Dedifferentiated amniotic fluid mesenchymal stem cell (primary cell): ENCODE results near the gene TUBAL3.
"Not testable (repeated sequence)": the region's sequence is repeated elsewhere in the genome, so short reads cannot be mapped to it uniquely, and the experiment has no call there.

Experiments used
- DNase-seq: peaks from one replicate; pipeline ENCODE4 v3.0.0-alpha.2; 2016; ENCODE audit errors: extremely low spot score

TUBAL3 gene

DNA sequence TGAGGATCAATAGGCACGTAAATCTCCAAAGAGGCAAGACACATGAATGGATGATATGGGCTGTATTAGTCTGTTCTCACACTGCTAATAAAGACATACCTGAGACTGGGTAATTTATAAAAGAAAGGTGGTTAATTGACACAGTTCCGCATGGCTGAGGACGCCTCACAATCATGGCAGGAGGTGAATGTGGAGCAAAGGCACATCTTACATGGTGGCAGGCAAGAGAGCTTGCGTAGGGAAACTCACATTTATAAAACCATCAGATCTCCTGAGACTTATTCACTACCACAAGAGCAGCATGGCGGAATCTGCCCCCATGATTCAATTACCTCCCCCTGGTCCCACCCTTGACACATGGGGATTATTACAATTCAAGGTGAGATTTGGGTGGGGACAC is 25.4 kb downstream of the TUBAL3 start:
- not testable (repeated sequence) for DNase-seq

- no peak for DNase-seq
Measured at GRCh38 chr10:5376450-5376849, 28.2 kb downstream of the TUBAL3 start.

- no peak for DNase-seq
Measured at GRCh38 chr10:5373891-5374611, 30.6 kb downstream of the TUBAL3 start.

DNA sequence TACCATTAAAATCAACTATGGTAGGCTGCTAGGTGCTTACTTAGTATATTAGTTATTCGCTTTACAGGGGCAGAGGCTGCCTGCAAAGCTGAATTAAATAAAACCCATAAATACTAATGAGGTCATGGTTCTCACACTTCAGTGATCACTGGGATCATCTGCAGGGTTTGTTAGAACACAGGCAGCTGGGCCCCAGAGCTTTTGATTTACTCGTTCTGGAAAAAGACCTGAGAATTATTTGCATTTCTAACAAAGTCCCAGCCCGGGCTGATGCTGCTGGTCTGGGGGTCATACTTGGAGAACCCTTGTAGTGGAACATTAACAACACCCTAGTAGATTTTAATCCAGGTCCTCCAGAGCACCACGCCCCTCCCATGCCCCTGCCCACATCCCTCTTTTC is 31.3 kb downstream of the TUBAL3 start:
- DNase-seq, result no peak

DNA sequence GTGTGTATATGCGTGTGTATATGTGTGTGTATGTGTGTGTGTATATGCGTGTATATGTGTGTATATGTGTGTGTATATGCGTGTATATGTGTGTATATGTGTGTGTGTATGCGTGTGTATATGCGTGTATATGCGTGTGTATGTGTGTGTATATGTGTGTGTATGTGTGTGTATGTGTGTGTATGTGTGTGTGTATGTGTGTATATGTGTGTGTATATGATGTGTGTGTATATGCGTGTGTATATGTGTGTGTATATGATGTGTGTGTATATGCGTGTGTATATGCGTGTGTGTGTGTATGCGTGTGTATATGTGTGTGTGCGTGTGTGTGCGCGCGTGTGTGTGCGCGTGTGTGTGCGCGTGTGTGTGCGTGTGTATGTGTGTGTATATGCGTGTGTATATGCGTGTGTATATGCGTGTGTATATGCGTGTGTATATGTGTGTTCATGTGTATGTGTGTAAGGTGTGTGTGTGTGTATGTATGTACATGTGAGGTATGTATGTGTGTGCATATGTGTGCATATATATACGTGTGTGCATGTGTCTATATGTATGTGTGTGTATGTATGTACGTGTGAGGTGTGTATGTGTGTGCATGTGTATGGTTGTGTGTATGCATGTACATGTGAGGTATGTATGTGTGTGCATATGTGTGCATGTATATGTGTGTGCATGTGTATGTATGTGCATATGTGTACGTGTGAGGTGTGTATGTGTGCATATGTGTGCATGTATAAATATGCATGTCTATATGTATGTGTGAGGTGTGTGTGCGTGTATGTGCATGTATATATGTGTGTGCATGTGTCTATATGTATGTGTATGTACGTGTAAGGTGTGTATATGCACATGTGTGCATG is 33.9 kb downstream of the TUBAL3 start:
- no peak for DNase-seq

- no peak for DNase-seq
Measured at GRCh38 chr10:5369362-5370158, 35.1 kb downstream of the TUBAL3 start.

DNA sequence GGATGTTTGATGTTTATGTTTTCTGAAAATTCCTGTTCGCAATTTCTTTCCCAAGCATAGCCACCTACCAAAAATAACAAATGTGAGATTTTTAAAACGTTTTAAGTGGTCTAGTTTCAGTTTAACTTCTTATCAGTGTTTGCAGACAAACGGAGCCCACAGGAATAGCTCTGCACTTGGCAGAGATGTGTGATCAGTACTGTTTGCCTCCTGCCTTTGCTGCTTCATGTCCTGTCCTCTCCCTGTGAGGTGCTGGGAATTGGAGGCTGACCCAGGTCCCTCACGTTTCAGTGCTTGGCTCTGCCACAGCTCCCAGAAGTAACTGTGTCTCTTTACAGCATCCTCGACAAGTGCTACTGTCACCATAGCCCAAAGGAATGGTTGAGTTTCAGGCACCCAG is 38.7 kb downstream of the TUBAL3 start:
- DNase-seq, result no peak

DNA sequence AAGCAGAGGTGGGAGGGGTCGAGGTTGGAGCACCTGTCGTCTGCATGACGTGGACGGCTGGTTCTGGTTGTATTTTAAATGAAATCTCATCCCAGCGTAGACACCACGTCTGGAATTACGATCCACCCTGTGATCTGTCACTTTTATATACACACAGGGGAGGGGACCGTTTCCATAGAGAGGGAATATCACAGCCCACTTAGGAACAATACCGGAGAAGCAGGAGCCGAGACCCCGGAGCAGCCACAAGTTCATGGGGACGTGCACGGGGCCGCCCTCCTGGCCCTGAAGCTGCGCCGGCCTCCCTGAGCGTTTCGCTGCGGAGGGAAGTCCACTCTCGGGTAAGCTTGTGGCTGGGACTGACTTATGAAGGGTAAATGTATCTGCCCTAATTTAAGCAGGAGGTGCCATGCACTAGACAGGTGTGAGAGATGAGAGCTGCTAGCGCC is 39.7 kb downstream of the TUBAL3 start, which contains the start of gene UCN3:
Gene UCN3, plus strand, starts transcription at position 77 of the 449 bp plus-strand sequence. CDS start 8,755 bp downstream, outside the sequence.
- DNase-seq, result no peak

- no peak for DNase-seq
Measured at GRCh38 chr10:5364374-5364773, 40.3 kb downstream of the TUBAL3 start.

DNA sequence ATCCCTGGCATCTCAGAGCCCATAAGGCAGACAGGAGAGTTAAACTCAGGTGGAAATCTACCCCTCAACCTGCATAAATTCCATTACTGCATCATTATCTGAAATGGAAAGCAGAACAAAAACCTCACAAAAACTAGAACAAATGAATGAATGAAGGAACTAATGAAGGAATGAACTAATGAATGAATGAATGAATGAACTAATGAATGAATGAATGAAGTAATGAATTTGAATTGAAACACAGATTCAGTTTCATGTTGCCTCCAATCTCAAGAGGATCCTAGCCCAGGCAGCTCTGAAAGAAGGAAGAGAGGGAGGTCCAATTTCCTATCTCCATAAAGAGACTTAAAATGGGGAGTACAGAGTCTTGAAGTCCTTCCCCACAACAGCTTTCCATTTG is 41.8 kb downstream of the TUBAL3 start:
- no peak for DNase-seq

- DNase-seq, result no peak
Measured at GRCh38 chr10:5361966-5362365, 42.7 kb downstream of the TUBAL3 start.

GRCh38 chr10:5360318-5360915 is 44.2 kb downstream of the TUBAL3 start:
- no peak for DNase-seq

DNA sequence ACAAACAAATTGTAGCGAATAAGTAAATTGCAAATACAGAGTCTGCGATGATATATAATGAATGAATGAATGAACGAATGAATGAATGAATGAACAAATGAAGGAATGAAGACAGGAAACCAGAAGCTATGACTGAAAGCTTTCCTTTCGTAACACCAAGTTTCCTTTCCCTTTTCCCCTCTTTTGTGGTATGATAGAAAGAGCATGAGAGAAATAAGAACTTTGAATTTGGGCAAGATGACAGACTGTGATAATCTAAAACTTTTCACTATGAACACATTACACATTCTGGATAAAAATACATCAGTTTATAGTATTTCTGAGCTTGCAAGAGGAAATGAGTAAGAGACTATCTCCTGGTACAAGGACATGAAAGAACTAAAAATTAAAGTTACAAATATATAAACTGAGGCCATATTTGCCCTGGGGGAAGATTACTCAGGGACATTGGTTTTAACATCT is 48.3 kb downstream of the TUBAL3 start:
- DNase-seq, result no peak

DNA sequence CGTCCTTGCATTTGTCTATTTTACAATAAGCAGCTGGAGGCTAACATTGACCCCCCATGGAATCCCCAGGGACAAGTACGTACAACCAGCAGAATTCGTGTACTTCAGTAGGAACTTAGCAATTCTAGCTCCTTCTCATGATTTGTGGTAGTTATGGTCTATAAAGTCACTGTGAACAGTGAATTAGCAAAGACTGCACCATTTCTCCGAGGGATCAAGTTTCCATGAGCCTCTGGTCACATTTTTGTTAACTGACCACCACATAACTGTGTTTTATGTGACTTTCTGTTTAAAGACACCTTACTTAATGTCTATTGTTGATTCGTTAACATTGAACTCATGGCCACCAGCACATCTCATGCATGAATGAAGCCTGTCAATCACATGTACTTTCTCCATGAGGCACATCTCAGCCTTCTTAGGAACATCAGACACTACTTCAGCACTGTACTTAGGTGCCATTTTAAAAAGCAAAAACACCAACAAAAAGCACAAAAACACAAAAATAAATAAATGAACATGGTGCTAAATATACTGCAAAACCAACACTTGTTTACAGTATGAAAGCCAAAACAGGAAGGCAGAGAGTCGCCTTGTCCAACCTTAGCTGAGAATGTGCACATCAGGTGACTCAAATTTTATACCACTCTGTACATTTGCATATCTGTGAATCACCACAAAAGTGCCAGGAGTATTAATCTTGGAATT is 48.9 kb downstream of the TUBAL3 start:
- DNase-seq, result no peak

DNA sequence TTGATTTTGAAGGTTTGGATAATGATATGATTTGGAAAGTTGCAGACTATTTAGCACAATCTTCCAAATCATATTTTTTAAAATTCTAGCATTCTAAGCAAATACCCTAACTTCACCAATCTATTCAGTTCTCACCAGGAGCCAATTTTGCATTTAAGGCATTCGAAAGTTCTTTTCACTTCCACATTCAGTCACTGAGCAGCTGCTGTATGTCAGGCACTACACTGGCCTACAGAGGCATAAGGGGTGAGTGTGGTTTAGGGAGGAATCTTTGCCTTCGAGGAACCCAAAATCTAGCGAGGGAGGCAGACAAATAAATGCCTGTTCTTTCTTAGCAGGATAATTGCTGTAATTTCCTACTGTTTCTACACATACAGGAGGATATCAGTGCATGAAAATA is 50.6 kb downstream of the TUBAL3 start:
- no peak for DNase-seq

DNA sequence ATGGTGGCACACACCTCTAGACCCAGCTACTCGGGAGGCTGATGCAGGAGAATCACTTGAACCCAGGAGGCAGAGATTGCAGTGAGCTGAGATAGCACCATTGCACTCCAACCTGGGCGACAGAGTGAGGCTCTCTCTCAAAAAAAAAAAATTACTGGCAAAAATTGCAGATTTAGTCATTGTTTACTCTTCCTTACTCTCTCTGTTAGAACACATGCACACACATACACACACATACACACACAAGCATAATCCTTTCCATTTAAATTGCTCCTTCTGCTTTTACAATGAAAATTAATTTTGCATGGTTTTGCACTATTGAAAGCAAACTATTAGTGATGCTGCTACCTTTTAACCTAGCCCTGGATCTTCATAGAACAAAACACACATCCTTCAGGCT is 55.3 kb downstream of the TUBAL3 start:
- DNase-seq, result no peak

DNA sequence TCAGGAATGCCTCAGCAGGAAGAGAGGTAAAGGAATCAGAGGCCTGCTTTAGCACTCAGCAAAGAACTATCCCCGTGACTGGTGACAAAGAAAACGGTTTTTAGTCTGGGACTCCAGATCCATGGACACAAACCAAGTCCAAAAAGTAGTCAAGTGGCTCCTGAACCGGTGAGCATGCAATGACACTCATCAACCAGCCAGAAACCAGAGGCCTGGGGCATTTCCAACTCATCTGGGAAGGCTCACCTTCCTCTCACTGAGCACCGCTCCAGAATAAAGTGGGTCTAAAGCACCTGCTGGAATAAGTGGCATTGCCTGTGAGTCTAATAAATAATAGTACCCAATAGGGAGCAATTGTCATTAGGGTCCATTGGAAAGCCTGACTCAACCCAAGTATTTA is 57.7 kb downstream of the TUBAL3 start:
- no peak for DNase-seq

- no peak for DNase-seq
Measured at GRCh38 chr10:5344746-5345145, 59.9 kb downstream of the TUBAL3 start.

GRCh38 chr10:5343979-5344378 is 60.6 kb downstream of the TUBAL3 start:
- DNase-seq, result no peak

GRCh38 chr10:5343561-5343960 is 61.1 kb downstream of the TUBAL3 start:
- DNase-seq, result no peak
